ENCODE data around the gene HSFX2.
"Not testable (repeated sequence)": the region's sequence is repeated elsewhere in the genome, so short reads cannot be mapped to it uniquely, and the experiment has no call there.

The HSFX2 gene

GRCh38 chrX:149595214-149595613 lies at the start of gene HSFX2:
TSS of gene HSFX2 (minus strand) at chrX:149595314. CDS start at chrX:149594700, 614 bp downstream.
- FAIRE-seq, result not testable (repeated sequence)

GRCh38 chrX:149643496-149643895 lies 48.4 kb upstream of the HSFX2 start:
- FAIRE-seq, result no peak

DNA sequence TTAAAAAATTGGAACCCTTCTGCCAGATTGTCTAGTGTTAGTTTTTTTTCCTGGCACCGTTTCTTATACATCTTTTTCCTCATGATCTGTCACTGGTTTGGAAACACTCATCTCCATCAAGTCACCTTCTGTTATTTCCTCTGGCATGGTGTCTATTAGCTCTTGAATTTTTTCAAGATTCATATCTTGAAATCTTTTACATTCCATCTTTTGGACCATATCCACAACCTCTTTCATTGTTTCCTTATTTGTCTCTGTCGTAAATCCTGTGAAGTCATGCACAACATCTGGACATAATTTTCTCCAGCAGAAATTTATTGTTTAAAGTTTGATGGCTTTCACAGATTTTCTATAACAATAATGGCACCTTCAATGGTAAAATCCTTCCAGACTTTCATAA lies 46.7 kb upstream of the HSFX2 start:
- no peak for FAIRE-seq

DNA sequence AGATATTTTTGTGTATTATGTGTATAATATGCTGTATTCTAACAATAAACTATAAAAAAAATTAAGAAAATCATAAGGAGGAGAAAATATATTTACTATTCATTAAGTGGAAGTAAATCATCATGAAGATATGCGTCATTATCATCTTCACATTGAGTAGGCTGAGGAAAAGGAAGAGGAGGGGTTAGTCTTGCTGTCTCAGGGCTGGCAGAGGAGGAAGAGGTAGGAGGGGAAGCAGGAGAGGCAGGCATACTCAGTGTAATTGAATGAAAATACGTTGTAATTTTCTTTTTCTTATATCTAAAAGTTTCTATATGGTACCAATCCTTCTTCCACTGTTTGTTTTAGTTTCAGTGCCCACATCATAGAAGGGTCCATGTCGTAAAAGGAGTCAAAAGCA lies 46.3 kb upstream of the HSFX2 start:
- no peak for FAIRE-seq

GRCh38 chrX:149639568-149639967 lies 44.5 kb upstream of the HSFX2 start:
- no peak for FAIRE-seq

DNA sequence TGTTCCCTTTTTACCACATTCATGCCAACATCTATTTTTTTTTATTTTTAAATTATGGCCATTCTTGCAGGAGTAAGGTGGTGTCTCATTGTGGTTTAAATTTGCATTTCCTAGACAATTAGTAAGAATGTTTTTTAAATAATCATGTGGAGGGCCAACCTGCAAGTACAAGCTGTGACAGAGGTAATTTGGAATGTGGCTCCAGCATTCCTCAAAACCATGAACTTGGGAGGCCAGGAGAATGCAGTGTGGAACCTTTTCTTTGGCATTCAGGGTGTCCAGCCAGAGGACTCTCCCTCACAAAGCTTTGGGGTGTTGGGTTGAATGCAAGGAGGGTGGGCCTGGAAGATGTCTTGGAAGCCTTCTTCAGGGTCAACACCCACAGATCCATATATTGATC lies 43.7 kb upstream of the HSFX2 start:
- no peak for FAIRE-seq

GRCh38 chrX:149633511-149633910 lies 38.4 kb upstream of the HSFX2 start:
- FAIRE-seq, result no peak

- no peak for FAIRE-seq
Observed at GRCh38 chrX:149631234-149632165, 36.4 kb upstream of the HSFX2 start, which contains the start of gene TMEM185A. TSS of gene TMEM185A (minus strand) at chrX:149631792. CDS start at chrX:149631580, 212 bp downstream.

- FAIRE-seq, result no peak
Observed at GRCh38 chrX:149630681-149631233, 35.6 kb upstream of the HSFX2 start.

DNA sequence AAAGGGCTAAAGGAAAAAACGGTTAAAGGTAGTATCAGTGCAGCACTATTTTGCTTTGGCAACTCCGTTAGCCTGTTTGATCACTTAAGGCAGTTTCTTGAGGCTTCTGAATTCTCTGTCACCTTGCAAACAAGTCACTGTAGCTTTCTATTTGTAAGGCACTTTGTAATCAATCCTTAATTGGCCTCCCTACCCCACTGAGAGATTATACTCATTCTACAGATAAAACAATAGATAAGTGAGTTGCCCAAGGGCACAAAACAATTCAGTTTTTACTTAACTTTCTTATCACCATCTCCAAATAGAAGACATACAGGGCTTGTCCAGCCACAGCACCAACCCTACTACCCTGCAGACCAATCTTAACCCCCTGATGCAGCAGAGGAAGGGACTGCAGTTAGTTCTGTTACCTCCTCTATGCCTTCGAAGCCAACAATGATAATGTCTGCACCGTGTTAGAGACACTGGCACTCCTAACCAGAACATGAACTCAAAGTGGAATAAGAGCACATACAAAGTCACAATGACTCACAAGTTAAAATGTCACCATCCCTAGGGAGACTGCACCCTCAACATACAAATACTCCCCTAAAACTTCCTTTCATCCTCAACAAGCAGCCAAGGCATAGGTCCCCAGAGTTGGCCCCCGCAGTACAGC lies 34.7 kb upstream of the HSFX2 start:
- no peak for FAIRE-seq

- FAIRE-seq, result no peak
Observed at GRCh38 chrX:149628768-149629167, 33.7 kb upstream of the HSFX2 start.

DNA sequence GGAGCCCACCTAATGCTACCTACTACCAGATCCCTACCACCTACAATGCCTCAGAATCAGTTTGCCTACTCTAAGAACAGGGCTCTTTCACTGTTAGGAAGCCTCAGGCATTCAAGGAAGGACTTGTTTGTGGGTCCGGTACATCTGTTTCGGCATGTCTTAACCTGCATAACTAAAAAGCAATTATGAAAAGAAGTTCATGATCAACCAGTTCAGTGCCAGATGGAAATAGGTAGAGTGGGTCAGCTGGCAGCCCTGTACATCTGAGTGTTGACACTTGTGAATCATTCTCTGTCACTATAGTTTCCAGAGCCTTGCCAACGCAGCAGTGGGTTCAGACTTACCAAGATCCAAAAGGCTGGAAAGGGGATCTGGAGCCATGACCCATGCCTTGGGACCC lies 33.2 kb upstream of the HSFX2 start:
- no peak for FAIRE-seq

DNA sequence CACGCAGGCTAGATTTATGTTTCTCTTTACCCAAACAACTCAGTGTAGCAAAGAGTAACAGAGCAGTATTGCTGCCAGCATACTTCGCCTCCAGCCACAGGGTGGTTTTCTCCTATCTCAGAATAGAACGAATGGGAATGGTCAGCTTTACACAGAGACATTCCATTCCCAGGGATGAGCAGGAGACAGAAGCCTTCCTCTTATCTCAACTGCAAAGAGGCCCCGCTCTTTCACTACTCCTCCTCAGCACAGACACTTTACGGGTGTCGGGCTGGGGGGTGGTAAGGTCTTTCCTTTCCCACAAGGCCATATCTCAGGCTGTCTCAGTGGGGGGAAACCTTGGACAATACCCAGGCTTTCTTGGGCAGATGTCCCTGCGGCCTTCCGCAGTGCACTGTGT lies 31.7 kb upstream of the HSFX2 start:
- FAIRE-seq, result not testable (repeated sequence)

- FAIRE-seq, result not testable (repeated sequence)
Observed at GRCh38 chrX:149619662-149620061, 24.5 kb upstream of the HSFX2 start.

- no peak for FAIRE-seq
Observed at GRCh38 chrX:149618871-149619270, 23.8 kb upstream of the HSFX2 start.

DNA sequence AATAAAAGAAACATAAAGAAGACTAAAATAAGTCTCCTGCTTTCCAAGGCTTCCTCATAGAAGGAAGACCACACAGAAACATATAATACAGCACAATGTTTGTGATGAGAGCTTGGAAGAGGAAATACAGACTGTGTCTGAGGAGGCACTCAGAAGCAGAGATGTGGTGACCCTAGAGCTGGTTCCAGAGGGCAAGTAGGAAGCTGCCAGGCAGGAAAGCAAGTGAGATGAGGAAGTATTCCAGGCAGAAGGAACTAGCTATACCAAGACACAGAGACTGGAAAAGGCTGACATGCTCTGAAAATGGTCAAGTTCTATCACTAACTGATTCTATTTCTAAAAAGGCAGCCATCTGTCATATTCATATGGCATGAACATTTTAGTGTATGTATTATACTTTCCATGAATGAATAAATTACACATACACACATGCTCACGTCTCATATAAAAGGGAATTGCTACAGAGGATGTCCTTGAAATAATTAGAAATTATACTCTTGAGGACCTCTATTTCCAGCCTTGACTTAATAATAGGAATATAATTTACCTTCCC lies 16.6 kb upstream of the HSFX2 start:
- FAIRE-seq, result no peak

DNA sequence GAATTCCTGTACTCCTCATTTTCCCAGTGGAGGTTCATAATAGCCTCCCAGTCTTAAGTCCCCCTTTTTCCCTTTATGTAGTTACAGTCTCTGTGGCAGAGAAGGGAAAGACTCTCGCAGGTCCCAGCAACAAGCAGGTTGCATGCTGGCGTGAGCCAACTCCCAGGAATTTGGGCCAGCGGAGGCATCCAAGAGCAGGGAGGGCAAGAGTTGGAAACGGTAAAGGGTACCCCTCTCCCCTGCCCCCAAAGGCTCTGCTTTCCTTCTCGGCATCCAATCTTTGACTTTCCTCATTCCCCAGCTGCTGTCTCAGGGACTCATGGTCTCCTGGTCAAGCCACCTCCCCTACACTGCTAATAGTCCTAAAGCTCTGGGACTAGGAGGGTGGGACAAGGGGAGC lies 15.4 kb upstream of the HSFX2 start:
- FAIRE-seq, result no peak

DNA sequence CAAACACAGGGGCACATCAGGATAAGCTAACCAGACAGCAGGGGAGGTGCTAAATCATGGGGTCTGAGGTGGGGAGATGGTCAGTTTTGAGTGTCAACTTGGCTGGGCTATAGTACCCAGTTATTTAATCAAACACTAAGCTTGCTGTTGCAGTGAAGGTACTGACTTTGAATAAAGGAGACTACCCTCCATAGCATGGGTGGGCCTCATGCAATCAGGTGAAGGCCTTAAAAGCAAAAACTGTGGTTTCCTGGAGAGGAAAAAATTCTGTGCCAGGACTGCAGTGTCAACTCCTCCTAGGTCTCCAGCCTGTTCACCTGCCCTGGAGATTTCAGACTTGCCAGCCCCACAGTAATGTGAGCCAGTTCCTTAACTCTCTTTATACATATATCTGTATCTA lies 12.6 kb upstream of the HSFX2 start:
- FAIRE-seq, result no peak

GRCh38 chrX:149605248-149605885 lies 10.3 kb upstream of the HSFX2 start:
- not testable (repeated sequence) for FAIRE-seq

DNA sequence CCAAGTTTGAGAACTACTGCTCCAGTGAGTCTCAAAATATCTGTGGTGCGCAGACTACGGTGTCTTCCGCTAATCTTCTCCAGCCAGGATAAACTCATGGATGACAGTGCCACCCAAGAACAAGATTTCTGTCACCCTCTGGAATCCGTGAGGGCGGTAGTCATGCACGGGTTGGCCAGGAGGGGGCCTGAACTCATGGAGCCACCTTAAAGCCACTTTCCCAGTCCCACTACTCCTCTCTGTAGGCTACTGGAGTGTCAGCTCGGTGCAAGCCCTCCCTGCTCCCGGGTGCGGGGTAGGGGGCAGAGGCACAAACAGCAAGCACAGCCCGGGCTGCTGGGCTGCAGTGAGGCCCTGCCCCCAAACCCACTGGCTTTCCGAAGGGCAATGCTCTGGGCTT lies 3.5 kb upstream of the HSFX2 start:
- FAIRE-seq, result not testable (repeated sequence)

DNA sequence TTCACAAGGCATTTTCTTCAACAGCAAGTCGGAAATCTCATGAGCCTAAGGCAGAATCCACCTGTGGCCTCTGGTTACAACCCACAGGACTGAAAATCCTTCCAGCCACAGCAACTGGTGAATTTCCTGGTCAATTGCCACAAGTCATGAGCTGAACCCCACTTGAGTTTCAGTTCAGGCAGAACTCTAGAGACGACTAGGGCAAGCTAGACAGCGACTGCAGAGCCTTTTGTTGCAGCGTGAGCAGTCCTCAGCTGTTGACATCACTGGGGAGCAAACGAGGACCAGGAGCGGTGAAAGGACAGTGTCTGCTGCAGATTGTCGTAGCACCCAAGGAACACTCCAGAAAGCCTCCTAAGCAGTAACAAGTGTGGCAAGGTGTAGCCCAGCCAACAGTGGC lies 829 bp upstream of the HSFX2 start:
- FAIRE-seq, result not testable (repeated sequence)

GRCh38 chrX:149590993-149591392 lies 4.1 kb downstream of the HSFX2 start:
- not testable (repeated sequence) for FAIRE-seq

- FAIRE-seq, result not testable (repeated sequence)
Observed at GRCh38 chrX:149587359-149587758, 7.8 kb downstream of the HSFX2 start, which contains the start of gene MAGEA9B. TSS of gene MAGEA9B (minus strand) at chrX:149587459. CDS start at chrX:149583179, 4,280 bp downstream.
